Activated CD8-positive, alpha-beta T cell treated with anti-CD3 and anti-CD28 coated beads for 36 hours (primary cell): ENCODE measurements around the gene HERC5. TPM values are rescaled to one million over a fixed set of nuclear protein-coding genes. Genes with fewer than 3 reads are reported as not detected.

Experiments
- ATAC-seq: fragments of 200-7000 bp; cut with Tn5 transposase; one replicate; pipeline ENCODE4 v1.10.0; 2021; ENCODE audit warnings: mild to moderate bottlenecking, moderate library complexity
- CTCF ChIA-PET: fragments of 350-600 bp; sonication (Branson Sonifier 250); formaldehyde crosslinking; loops from one replicate; lab custom pipeline; 2021; ENCODE audit warnings: antibody characterized with exemption; lab: Charles Lee
- POLR2A ChIA-PET: fragments of 350-600 bp; sonication (Branson Sonifier 250); formaldehyde crosslinking; loops from one replicate; lab custom pipeline; 2021; ENCODE audit warnings: antibody characterized with exemption; lab: Charles Lee
- DNase-seq: peaks from one replicate; pipeline ENCODE4 v3.0.0-alpha.2; 2020
- H3K27ac Mint-ChIP-seq: one replicate; pipeline ENCODE4 v1.8.0; 2021; ENCODE audit warnings: mild to moderate bottlenecking, mixed read lengths
- H3K27me3 Mint-ChIP-seq: one replicate; pipeline ENCODE4 v1.8.0; 2021; ENCODE audit warnings: mixed read lengths
- H3K36me3 Mint-ChIP-seq: one replicate; pipeline ENCODE4 v1.8.0; 2021; ENCODE audit warnings: low read depth, mixed read lengths
- H3K4me1 Mint-ChIP-seq: one replicate; pipeline ENCODE4 v1.8.0; 2021; ENCODE audit warnings: low read depth, mixed read lengths
- H3K4me3 Mint-ChIP-seq: one replicate; pipeline ENCODE4 v1.8.0; 2021; ENCODE audit warnings: mild to moderate bottlenecking, moderate library complexity, mixed read lengths
- H3K9me3 Mint-ChIP-seq: one replicate; pipeline ENCODE4 v1.8.0; 2021; ENCODE audit warnings: mixed read lengths
- CTCF ChIP-seq: fragments of 200-600 bp; IDR thresholded peaks from one replicate; pipeline ENCODE4 v1.8.0; 2022; ENCODE audit warnings: antibody characterized with exemption, mild to moderate bottlenecking
- intact Hi-C: fragments of 100-400 bp; cut with micrococcal nuclease; formaldehyde crosslinking; loops from one replicate; pipeline ENCODE4 v1.10.0; 2022
- total RNA-seq, 2 experiments: library from RNA; stranded (reverse); gene quantifications; one replicate each; pipeline ENCODE4 v1.2.3, GENCODE V29; 2021

The HERC5 gene
- total RNA-seq, 2 experiments from 2014 or later, result 10.2 to 10.5 TPM

- no peak for ATAC-seq
- Mint-ChIP-seq H3K27me3 (no peaks in the 10 kb centered on the region), H3K4me3 (no peak overlapping the region), H3K27ac (no peak overlapping the region), H3K36me3 (no peaks in the 10 kb centered on the region), H3K9me3 (no peaks in the 10 kb centered on the region), H3K4me1 (no peaks in the 10 kb centered on the region)
- intact Hi-C loops, result loop anchor here (1.0 to 5.0 kb wide), 2 partner anchors 133 to 297 kb away; no protein-coding TSS in a partner anchor
- ChIA-PET CTCF (interaction anchor here (0.6 to 10.7 kb wide), 67 partner anchors 9 to 552 kb away, joined by 3 to 168 read pairs (median 4); partner anchors contain the start of genes HERC5, HERC6, PPM1K and PYURF), POLR2A (interaction anchor here (1.1 kb wide), 1 partner anchor 10 kb away, joined by 4 read pairs; no protein-coding TSS in a partner anchor)
- no peak for DNase-seq
- TF ChIP-seq CTCF, result no peak
Measured at GRCh38 chr4:88514557-88515511, 57.9 kb downstream of the HERC5 start.

GRCh38 chr4:88516746-88517145 lies 59.8 kb downstream of the HERC5 start:
- Mint-ChIP-seq H3K27me3 (no peaks in the 10 kb centered on the region), H3K9me3 (no peaks in the 10 kb centered on the region), H3K4me3 (no peak overlapping the region), H3K4me1 (peaks cover 9% of the 10 kb centered on the region), H3K27ac (no peak overlapping the region), H3K36me3 (peaks cover 8% of the 10 kb centered on the region)
- CTCF ChIA-PET, result interaction anchor here (0.9 to 10.7 kb wide), 7 partner anchors 8 to 305 kb away, joined by 3 to 168 read pairs (median 11); no protein-coding TSS in a partner anchor
- POLR2A ChIA-PET, result no interaction called here
- TF ChIP-seq CTCF, result no peak
- DNase-seq (no peak), ATAC-seq (no peak)
- intact Hi-C loops, result loop anchor here (5.0 kb wide), 1 partner anchor 134 kb away; no protein-coding TSS in a partner anchor

- H3K4me3 Mint-ChIP-seq, result no peak overlapping the region
- no peak for ATAC-seq
- peaks cover 18% of the 10 kb centered on the region for H3K4me1 Mint-ChIP-seq
- H3K36me3 Mint-ChIP-seq, result peaks cover 10% of the 10 kb centered on the region
- no peaks in the 10 kb centered on the region for H3K9me3 Mint-ChIP-seq
- ChIA-PET CTCF (interaction anchor here (1.0 to 10.7 kb wide), 6 partner anchors 7 to 506 kb away, joined by 3 to 168 read pairs (median 22); no protein-coding TSS in a partner anchor), POLR2A (no interaction called here)
- intact Hi-C loops, result loop anchor here (5.0 kb wide), 1 partner anchor 136 kb away; no protein-coding TSS in a partner anchor
- H3K27ac Mint-ChIP-seq, result no peak overlapping the region
- TF ChIP-seq CTCF, result no peak
- no peaks in the 10 kb centered on the region for H3K27me3 Mint-ChIP-seq
- DNase-seq, result no peak
Measured at GRCh38 chr4:88517825-88518224, 60.9 kb downstream of the HERC5 start.

- ChIA-PET CTCF (interaction anchor here (0.7 to 10.7 kb wide), 5 partner anchors 18 to 505 kb away, joined by 3 to 168 read pairs (median 5); no protein-coding TSS in a partner anchor), POLR2A (interaction anchor here (0.9 kb wide), 1 partner anchor 489 kb away, joined by 3 read pairs; no protein-coding TSS in a partner anchor)
- no peak for TF ChIP-seq CTCF
- Mint-ChIP-seq H3K27me3 (no peaks in the 10 kb centered on the region), H3K4me1 (peaks cover 18% of the 10 kb centered on the region), H3K36me3 (peaks cover 10% of the 10 kb centered on the region), H3K27ac (no peak overlapping the region), H3K9me3 (no peaks in the 10 kb centered on the region), H3K4me3 (no peak overlapping the region)
- DNase-seq (no peak), ATAC-seq (no peak)
- intact Hi-C loops, result loop anchor here (5.0 kb wide), 1 partner anchor 137 kb away; no protein-coding TSS in a partner anchor
Measured at GRCh38 chr4:88518911-88519310, 62.0 kb downstream of the HERC5 start.
